Fibroblast of gingiva (primary cell): ENCODE measurements around the gene HNRNPUL1.

Source experiments
- DNase-seq: peaks from one replicate; pipeline ENCODE4 v3.0.0-alpha.2; 2011; ENCODE audit warnings: low read depth

HNRNPUL1 gene

GRCh38 chr19:41308450-41309179 is 44.4 kb downstream of the HNRNPUL1 start:
- peak; percentile 82 for DNase-seq

DNA sequence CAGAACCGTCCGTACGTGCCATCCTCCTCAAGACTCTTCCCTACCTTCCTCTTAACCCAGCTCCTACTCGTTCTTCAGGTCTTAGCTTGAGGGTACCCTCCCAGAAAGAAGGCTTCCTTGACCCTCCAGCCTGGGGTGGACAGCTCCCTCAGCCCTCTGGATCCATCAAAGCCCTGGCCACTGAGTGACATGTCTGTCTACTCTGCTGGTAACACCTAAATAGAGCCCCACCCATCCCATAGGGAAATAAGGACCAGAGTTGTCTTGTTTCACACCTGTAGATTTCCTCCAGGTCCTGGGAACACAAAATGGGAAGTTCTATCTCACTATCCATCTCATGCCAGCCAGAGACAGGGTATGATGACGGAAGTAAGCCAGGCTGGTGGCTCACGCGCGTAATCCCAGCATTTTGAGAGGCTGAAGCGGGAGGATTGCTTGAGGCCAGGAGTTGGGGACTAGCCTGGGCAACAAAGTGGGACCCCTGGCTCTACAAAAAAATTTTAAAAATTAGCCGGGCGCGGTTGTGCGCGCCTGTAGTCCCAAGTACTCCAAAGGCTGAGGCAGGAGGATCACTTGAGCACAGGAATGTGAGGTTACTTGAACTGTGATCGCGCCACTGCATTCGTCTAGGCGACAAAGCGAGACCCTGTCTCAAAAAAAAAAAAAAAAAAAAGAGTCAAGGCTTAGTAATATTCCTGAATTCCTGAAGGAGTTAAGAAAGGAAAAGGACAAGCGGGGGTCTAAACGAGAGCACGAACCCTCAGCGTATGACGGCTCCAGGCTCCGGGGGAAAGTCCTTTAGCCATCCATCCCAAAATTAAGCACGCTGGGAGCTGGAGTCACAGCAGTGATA is 45.2 kb downstream of the HNRNPUL1 start:
- DNase-seq: peak; percentile 35

DNA sequence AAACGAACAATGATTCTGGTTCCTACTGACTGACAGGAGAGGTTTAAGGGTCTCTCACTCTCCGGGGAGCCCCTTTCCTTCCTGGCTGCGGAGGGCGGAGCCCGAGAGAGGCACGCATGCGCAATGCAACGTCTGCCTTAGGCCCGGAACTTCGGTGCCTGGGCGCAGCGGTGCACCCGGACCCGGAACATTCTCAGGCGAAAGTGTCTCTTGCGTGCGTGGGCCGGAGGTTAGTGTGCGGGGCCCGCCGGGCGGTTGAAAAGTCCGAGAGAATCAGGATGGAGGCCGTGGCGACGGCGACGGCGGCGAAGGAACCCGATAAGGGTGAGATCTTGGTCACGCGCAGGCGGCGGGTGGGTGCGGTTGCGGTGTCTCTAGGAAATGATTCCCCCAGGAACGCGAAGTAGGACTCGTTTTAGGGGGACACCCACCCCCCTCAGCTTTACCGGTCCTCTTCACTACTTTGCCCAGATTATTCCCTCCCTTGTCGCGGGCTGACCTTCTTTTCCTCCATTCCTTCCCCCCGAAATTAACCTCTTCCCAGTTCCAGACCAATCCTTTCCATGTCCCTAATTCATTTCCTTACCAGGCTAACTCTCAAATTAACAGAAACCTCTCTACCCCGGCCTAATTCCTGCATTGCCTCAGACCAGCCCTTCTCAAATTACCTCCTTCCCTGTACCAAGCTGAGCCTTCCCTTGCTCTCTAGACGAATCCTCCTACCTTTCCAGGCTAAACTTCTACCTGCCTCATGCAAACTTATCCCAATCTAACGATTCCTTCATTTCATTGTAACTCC is 46.1 kb downstream of the HNRNPUL1 start, which contains the start of gene CCDC97:
TSS of gene CCDC97 (plus strand) at position 140 of the 799 bp plus-strand sequence. CDS start at position 279, 139 bp downstream.
- DNase-seq: peak; percentile 88

DNA sequence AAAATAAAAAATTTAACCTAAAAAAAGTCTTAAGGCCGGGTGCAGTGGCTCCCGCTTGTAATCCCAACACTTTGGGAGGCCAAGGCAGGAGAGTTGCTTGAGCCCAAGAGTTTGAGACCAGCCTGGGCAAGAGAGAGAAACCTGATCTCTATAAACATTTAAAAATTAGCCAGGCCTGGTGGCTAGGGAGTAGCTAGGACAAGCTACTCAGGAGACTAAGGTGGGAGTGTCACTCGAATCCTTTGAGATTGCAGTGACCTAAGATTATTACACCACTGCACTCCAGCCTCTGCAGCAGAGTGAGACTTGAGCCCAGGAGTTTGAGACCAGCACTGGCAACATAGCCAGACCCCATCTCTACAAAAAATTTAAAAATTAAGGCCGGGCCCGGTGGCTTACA is 46.9 kb downstream of the HNRNPUL1 start:
- no peak for DNase-seq

GRCh38 chr19:41311613-41312012 is 47.4 kb downstream of the HNRNPUL1 start:
- no peak for DNase-seq

DNA sequence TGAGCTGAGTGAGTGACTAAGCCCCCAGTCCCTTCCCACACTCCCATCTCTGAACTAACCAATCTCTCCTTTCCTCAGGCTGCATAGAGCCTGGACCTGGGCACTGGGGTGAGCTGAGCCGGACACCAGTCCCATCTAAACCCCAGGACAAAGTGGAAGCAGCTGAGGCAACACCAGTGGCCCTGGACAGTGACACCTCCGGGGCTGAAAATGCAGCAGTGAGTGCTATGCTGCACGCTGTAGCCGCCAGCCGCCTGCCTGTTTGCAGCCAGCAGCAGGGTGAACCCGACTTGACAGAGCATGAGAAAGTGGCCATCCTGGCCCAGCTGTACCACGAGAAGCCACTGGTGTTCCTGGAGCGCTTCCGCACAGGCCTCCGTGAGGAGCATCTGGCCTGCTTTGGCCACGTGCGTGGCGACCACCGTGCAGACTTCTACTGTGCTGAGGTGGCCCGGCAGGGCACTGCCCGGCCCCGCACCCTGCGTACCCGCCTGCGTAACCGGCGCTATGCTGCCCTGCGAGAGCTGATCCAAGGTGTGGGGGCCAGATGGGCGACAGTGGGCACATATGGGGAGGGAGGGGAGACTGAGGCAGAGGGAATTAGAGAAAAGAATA is 52.2 kb downstream of the HNRNPUL1 start:
- no peak for DNase-seq

GRCh38 chr19:41318696-41319499 is 54.7 kb downstream of the HNRNPUL1 start:
- no peak for DNase-seq

- DNase-seq: no peak
Observed at GRCh38 chr19:41319500-41320184, 55.5 kb downstream of the HNRNPUL1 start.

DNA sequence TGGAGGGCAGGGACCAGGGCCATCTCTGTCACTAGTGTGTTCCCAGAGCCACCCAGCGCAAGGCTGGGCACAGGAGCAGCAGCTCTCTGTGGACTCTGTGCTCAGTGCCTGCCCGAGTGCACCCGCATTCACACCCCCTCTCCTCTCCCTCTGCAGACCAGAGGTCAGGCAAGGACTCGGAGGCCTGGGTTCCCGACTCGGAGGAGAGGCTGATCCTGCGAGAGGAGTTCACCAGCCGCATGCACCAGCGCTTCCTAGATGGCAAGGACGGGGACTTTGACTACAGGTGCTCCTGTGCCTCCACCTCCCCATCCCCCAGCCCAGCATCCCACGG is 56.0 kb downstream of the HNRNPUL1 start:
- DNase-seq: no peak

DNA sequence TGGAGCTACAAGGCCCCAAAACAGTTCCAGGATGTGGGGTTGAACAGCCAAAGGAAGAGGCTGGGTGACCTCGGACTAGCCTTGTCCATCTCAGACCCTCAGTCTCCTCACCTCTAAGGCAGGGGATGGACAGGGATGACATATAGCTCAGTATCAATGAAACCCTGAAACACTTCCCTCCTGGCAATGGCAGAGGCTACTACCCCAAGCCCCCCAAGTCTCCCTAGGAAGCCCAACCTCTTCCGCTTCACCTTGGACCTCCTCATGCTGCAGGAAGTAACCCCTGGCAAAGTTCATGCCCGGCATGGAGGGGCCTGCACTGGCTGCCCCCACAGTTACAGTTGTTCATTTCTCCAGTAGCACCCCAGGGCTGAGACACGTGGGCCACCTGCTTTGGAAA is 56.4 kb downstream of the HNRNPUL1 start:
- no peak for DNase-seq

DNA sequence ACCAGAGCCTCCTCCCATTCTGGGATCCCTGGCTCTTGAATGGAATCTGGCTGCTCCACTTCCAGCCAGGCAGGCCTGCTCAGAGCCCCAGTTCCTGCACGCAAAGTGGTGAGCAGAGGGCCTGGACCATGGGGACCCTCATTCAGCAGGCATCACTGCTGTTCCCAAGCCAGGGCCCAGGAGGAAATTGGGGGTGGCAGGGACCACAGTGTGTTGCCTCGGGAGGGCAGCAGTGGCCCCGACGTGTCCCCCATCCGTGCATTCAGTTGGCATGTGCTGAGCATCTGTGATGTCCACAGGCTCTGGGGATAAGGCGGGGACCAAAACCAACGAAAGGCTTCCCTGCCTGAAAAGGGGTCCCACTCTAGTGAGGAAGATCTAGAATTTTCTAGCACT is 57.0 kb downstream of the HNRNPUL1 start:
- DNase-seq: no peak

DNA sequence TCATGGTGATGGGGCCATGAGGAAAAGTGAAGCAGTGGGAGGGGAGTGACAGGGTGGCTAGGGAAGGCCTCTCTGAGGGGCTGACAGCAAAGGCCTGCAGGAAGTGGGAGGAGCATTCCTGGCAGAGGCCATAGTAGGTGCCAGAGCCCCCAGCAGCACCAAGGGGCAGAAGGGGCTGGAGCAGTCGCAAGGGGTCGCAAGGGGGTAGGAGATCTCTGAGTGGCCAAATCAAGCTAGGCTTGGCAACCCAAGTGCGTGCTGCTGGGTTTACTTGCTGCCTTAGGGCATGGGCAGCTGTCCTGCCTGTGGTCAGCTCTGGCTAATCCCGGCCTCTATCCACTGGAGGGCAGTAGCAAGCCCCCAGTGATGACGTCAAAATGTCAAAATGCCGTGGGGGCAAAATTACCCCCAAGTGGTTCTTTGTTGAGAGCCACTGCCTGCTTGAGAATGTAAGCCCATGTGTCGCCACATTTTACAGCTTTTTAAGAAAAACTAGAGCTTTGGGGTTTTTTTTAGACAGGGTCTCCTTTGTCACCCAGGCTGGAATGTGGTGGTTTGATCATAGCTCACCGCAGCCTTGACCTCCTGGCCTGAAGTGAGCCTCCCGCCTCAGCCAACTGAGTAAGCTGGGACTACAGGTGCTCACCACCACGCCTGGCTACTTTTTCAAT is 57.6 kb downstream of the HNRNPUL1 start:
- peak; percentile 78 for DNase-seq

DNA sequence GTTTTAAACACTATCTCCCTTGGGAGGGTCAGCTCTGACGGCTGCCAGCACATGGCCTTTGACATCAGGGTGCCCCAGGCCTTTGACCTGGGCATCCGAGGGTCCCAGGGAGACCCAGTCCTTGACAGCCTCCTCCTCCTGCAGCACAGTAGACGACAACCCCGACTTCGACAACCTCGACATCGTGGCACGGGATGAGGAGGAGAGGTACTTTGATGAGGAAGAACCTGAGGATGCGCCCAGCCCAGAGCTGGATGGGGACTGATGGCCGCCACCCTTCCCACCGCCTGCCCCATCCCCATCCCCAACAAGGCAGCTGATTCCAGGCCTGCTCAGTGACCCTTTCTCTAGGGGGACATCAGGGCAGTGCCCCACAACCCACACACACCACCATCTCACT is 58.3 kb downstream of the HNRNPUL1 start:
- no peak for DNase-seq

- DNase-seq: peak; percentile 58
Observed at GRCh38 chr19:41323023-41323422, 58.9 kb downstream of the HNRNPUL1 start.

DNA sequence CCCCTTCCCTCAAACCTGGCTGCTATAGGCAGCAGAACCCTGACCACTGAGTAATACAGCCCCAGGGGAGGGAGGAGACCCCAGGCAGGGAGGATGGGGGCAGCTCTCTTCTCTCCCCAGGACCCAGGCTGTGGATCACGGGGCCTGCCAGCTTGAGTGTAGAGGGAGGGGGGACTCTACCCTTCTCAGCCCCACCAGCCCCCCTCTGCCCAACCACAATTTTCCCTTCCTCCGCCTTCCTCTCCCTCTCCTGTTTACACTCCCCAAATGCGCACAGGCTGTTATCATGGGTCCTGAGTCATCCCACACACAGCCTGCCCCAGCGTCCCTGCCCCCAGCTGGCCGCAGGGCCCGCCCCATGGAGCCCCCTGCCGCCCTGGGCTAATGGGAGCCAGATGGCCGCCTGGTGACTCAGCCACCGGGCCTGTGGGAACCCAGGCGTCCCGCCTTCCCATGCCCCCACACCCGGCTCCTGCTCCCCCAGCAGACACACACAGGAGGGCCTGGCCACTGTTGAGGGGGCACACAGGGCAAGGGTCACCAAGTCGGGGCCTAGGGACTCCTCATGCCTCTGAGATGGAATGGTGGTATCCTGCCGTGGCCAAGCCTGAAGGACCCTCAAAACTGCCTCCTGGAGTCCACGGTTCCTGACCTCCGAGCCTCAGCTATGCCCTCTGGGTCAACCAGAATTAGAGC is 59.4 kb downstream of the HNRNPUL1 start:
- peak; percentile 95 for DNase-seq

GRCh38 chr19:41324231-41324702 is 60.1 kb downstream of the HNRNPUL1 start:
- DNase-seq: no peak

- peak; percentile 42 for DNase-seq
Observed at GRCh38 chr19:41324921-41325639, 60.9 kb downstream of the HNRNPUL1 start.

- no peak for DNase-seq
Observed at GRCh38 chr19:41325640-41325946, 61.4 kb downstream of the HNRNPUL1 start.
